HG03066 (cell line): ENCODE results near the gene PRPF18.

ENCODE experiments used
- ATAC-seq: cut with Tn5 transposase; IDR thresholded peaks from one replicate; pipeline ENCODE4 v1.9.1; 2021; ENCODE audit warnings: low read depth; ENCODE audit not compliant: unreplicated experiment

The PRPF18 gene

DNA sequence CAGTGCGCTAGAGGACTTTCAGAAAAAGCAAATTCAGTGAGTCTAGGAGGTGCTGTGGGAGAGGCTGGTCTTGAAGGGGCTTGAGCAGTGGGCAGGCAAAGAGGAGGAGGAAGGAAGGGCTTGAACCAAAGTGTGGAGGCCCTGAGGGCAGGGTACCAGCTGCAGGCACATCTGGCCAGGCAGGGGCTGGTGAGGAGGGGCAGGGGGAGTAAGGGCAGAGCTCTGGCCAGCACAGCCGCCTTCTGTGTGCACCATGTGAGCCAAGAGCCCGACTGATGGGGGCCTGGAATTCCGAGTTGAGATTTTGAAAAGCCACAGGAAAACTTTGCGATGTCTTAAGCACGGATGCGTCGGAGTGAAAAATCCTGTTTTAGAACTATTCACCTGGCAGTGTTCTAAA lies 74.5 kb downstream of the PRPF18 start:
- no peak for ATAC-seq

- no peak for ATAC-seq
These were observed 78.9 kb downstream of the PRPF18 start for GRCh38 chr10:13665516-13666262.

- ATAC-seq, result no peak
These were observed 81.4 kb downstream of the PRPF18 start for GRCh38 chr10:13668126-13668525.

GRCh38 chr10:13669182-13669855 lies 82.6 kb downstream of the PRPF18 start:
- no peak for ATAC-seq

- no peak for ATAC-seq
These were observed 83.1 kb downstream of the PRPF18 start for GRCh38 chr10:13669901-13670300.

GRCh38 chr10:13670311-13670710 lies 83.5 kb downstream of the PRPF18 start:
- no peak for ATAC-seq

DNA sequence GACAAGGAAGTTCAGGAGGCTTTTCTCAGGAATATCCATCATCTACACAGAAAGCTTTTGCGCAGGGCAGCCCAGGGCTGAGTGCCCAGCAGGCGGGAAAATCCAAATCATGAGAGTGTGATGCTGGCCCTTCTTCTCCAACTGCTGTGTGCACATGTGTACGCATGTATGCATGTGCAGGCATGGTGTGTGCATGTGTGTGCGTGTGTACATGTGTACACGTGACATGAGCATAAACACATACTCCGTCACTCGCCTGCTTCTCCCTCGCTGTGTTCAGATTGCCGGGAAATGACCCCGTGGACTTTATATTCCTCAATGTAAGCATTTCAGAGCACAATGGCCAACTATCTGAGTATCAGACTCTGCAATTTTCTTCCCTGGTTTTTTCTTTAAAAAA lies 85.1 kb downstream of the PRPF18 start:
- no peak for ATAC-seq

DNA sequence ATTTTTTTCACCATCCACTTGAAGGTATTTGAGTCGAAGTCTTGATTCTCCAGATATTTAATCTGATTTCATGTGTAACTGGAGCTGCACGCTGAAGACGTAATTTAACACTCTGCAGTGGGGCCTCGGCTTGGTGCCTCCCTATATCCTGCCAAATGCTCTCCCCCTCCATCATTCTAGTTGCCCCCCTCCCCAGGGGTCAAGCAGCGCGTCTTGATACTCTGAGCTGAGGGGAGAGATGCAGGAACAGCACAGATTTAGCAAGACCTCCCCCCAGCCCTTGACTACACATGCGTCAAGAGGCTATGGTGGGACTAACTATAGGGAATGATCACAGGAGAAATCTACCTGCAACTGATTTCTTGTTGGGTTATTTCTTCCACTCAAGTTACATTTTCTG lies 85.8 kb downstream of the PRPF18 start:
- no peak for ATAC-seq

DNA sequence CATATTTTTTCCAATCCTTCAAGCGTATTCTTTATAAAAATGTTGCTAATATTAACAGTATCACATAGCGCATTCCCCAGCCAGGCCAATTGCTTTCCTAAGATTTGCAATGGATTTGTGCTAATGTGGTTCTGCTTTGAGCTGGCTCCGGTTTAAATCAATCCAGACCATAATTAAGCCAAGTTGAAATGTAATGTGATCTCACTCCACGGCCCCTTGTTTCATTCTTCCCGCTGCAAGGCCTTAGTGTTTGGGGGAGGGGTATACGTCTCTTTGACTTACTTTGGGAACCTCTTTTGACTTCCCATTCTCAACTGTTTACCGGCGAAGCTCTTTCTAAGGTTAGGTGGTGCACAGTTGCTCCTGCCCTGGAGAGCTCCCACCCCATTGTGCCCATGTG lies 86.4 kb downstream of the PRPF18 start:
- no peak for ATAC-seq

GRCh38 chr10:13674645-13675588 lies 88.2 kb downstream of the PRPF18 start:
- no peak for ATAC-seq

DNA sequence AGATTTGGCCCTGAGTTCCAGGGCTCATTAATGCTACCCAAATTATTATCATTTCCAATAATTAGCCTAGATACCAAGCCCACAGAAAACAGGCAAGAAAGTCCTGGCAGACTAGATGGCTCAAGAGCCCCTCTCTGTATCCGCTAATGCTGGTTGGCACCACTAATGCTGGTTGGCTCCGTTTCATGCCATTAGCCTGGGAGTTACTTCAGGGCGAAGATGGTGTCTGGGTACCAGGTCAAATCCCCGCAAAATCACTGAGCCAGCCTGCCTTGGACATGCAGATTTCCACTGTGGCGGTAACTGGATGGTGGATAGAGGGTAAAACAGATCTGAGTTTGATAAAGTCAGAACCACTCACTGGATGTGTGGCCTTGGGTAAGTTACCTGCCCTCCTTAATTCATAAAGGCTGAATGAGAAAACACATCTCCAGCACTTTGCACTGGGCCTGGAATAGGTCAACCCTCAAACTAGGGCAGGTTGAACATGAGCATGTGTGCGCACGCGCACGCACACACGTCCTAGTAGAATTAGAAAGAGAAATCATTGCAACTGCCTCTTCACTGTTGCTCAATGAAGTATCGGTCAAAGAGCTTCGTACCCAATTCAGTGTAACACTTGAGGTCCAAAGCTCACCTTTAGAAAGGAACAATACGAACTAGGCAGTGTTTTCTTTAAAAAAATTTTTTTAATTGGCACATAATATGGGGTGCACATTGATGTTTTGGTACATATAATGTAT lies 91.5 kb downstream of the PRPF18 start:
- ATAC-seq, result no peak
